ENCODE measurements around the gene CTTNBP2. TPM values are rescaled to one million over a fixed set of nuclear protein-coding genes. Genes with fewer than 3 reads are reported as not detected.

CTTNBP2 gene
- total and polyA plus RNA-seq, 8 donors = 3.0 to 22.2 (median 19.2) TPM

- Histone ChIP-seq H3K27ac (no peak overlapping the region), H3K36me3 (no peaks in the 10 kb centered on the region), H3K9me3 (no peaks in the 10 kb centered on the region), H3K4me3 (no peak overlapping the region), H3K4me1 (no peaks in the 10 kb centered on the region), H3K27me3 (no peaks in the 10 kb centered on the region)
- no peak for ATAC-seq
- TF ChIP-seq CTCF (IDR thresholded peaks at IDR 0.05) = no peak
- no peak for DNase-seq
- intact Hi-C loops (cut with DNase I) = no loop called here
Observed at GRCh38 chr7:117777335-117778142, 95.7 kb downstream of the CTTNBP2 start.

GRCh38 chr7:117776224-117776623 lies 97.0 kb downstream of the CTTNBP2 start:
- ATAC-seq = no peak
- no peak for TF ChIP-seq CTCF (IDR thresholded peaks at IDR 0.05)
- Histone ChIP-seq H3K27me3 (no peaks in the 10 kb centered on the region), H3K36me3 (no peaks in the 10 kb centered on the region), H3K9me3 (no peaks in the 10 kb centered on the region), H3K4me1 (no peaks in the 10 kb centered on the region), H3K4me3 (no peak overlapping the region), H3K27ac (no peak overlapping the region)
- DNase-seq = no peak
- intact Hi-C loops (cut with DNase I) = no loop called here

GRCh38 chr7:117775801-117776200 lies 97.4 kb downstream of the CTTNBP2 start:
- intact Hi-C loops (cut with DNase I) = no loop called here
- Histone ChIP-seq H3K4me1 (no peaks in the 10 kb centered on the region), H3K27ac (no peak overlapping the region), H3K4me3 (no peak overlapping the region), H3K27me3 (no peaks in the 10 kb centered on the region), H3K9me3 (no peaks in the 10 kb centered on the region), H3K36me3 (no peaks in the 10 kb centered on the region)
- no peak for ATAC-seq
- no peak for TF ChIP-seq CTCF (IDR thresholded peaks at IDR 0.05)
- no peak for DNase-seq

GRCh38 chr7:117774943-117775342 lies 98.3 kb downstream of the CTTNBP2 start:
- H3K36me3 ChIP-seq = no peaks in the 10 kb centered on the region
- no peak for DNase-seq

GRCh38 chr7:117772421-117772820 lies 100.8 kb downstream of the CTTNBP2 start:
- no peak for TF ChIP-seq CTCF (IDR thresholded peaks at IDR 0.05)
- H3K36me3 ChIP-seq = no peaks in the 10 kb centered on the region
- intact Hi-C loops (cut with DNase I) = no loop called here
- DNase-seq (no peak), ATAC-seq (no peak)
- H3K27ac ChIP-seq = no peak overlapping the region
- H3K27me3 ChIP-seq = no peaks in the 10 kb centered on the region
- no peak overlapping the region for H3K4me3 ChIP-seq
- H3K9me3 ChIP-seq = no peaks in the 10 kb centered on the region
- H3K4me1 ChIP-seq = no peaks in the 10 kb centered on the region

More at GRCh38 chr7:117774943-117775342, 98.3 kb downstream of the CTTNBP2 start:
- Histone ChIP-seq H3K9me3 (no peaks in the 10 kb centered on the region), H3K27me3 (no peaks in the 10 kb centered on the region), H3K4me1 (no peaks in the 10 kb centered on the region), H3K4me3 (no peak overlapping the region), H3K27ac (no peak overlapping the region)
- intact Hi-C loops (cut with DNase I) = no loop called here
- no peak for TF ChIP-seq CTCF (IDR thresholded peaks at IDR 0.05)
- no peak for ATAC-seq
